ENCODE data around the gene QRFP.

GRCh38 chr9:130897105-130897751 is 616 bp upstream of the QRFP start:
- TF ChIP-seq CTCF (IDR thresholded peaks at IDR 0.05; ENCODE audit: low read length) (no peak), EZH2 (optimal IDR thresholded peaks at IDR 0.05; ENCODE audit: low read depth, low read length) (no peak)
